Keratinocyte (primary cell): Measurements from ENCODE around the gene DIDO1.

Experiments
- CTCF ChIP-seq, 3 experiments: IDR thresholded peaks in 1 of 3; conservative IDR thresholded peaks in 1 of 3; optimal IDR thresholded peaks in 1 of 3; 2 replicates in 2 of 3; 3 replicates in 1 of 3; pipeline versions ENCODE3 to v1.5.1; 2011; ENCODE audit warnings: low read length in 3 of 3, mild to moderate bottlenecking in 3 of 3, moderate library complexity in 2 of 3, control low read depth in 1 of 3, inconsistent platforms in 1 of 3; ENCODE audit not compliant: insufficient read depth in 2 of 3; ENCODE audit errors: extremely low read depth in 1 of 3
- EZH2 ChIP-seq: IDR thresholded peaks from one replicate; pipeline ENCODE4 v1.6.1; 2012; ENCODE audit warnings: inconsistent platforms, mild to moderate bottlenecking, low read length, moderate library complexity

DNA sequence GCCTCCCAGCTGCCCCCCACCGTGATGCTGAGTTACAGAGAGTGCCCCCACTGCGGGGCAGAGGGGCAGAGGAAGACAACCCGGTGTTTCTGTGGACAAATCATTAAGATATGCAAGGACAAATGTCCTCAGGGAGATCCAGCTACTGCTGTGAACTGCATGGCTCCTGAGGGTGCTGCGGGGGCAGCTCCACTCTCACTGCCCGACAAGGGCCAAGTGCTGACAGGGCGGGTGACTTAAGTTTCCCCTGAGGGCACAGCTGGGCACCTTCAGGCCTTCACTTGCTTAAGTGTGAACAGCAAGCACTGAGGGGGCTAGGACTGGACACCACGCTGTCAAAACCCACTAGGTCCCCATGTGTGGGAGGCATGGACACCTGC, 38.5 kb downstream of the DIDO1 start:
- TF ChIP-seq CTCF (optimal IDR thresholded peaks at IDR 0.05 in 1 of 3, IDR thresholded peaks at IDR 0.05 in 1 of 3, conservative IDR thresholded peaks at IDR 0.05 in 1 of 3; ENCODE audit: extremely low read depth in 1 of 3, insufficient read depth in 2 of 3, low read length in 3 of 3), result no peak
- TF ChIP-seq EZH2, result no peak
